ENCODE measurements around the gene FCER1G.

The FCER1G gene

GRCh38 chr1:161188381-161188780, 26.7 kb upstream of the FCER1G start:
- DNase-seq (ENCODE audit: low spot score) = no peak

DNA sequence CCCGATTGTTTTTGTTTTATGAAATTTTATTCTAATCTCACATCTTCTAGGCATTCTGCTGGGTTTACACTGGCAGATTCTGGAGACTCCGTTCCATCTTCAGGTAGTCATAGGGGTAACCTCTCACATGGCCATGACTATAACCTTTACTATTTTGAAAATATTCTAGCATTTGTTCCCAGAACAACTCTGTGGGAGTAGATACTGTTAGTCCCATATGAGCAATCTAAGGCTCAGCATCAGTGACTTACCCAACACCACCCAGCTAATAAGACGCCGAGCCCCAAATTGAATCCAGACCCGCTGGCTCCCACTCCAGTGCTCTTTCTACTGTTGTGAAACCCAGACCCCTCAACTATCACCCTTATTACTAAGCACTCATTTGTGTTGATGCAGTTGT, 26.1 kb upstream of the FCER1G start:
- no peak for DNase-seq (ENCODE audit: low spot score)

DNA sequence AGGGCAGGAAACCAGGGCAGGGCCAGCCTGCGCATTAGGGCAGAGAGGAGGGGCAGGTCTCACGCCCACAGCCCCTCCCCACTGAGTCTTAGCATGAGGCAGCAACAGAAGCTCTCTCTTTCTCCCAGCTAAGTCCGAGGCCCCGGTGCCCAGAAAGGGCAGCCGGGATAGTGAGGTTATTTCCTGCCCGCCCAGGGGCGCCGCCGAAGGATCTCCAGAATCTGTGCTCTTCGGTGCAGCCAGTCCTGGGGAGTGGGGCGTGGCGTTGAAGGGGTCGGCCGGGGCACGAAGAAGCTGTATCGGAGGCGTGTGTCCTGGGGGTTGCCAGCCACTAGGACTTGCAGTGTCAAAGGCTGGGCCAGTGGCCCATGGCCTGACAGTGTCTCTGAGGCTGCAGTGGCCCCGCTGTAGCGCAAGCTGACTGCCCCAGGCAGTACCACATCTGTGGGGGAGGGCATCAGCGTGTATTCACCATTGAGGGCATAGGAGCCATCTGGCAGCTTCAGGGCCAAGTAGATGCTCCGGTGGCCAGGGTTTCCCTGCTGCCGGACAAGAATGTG, 24.1 kb upstream of the FCER1G start:
- DNase-seq (ENCODE audit: low spot score) = no peak

DNA sequence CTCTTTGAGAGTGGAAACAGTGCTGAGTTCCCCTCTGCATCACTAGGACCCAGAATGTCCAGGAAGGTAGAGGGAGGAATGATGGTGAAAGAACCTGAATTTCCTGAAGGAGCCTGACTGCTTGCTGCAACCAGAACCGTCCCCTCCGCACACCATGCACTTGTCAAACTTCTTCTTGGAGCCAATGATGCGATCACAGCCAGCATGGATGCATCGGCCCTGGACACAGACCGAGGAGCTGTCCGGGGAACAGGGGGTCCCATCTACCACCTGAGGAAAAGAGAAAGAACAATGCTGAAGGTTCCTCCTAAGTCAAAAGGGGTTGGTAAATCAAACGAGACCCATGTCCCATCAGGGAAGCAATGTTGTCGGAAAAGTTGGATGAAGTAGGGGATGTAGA, 23.1 kb upstream of the FCER1G start:
- DNase-seq (ENCODE audit: low spot score) = no peak

DNA sequence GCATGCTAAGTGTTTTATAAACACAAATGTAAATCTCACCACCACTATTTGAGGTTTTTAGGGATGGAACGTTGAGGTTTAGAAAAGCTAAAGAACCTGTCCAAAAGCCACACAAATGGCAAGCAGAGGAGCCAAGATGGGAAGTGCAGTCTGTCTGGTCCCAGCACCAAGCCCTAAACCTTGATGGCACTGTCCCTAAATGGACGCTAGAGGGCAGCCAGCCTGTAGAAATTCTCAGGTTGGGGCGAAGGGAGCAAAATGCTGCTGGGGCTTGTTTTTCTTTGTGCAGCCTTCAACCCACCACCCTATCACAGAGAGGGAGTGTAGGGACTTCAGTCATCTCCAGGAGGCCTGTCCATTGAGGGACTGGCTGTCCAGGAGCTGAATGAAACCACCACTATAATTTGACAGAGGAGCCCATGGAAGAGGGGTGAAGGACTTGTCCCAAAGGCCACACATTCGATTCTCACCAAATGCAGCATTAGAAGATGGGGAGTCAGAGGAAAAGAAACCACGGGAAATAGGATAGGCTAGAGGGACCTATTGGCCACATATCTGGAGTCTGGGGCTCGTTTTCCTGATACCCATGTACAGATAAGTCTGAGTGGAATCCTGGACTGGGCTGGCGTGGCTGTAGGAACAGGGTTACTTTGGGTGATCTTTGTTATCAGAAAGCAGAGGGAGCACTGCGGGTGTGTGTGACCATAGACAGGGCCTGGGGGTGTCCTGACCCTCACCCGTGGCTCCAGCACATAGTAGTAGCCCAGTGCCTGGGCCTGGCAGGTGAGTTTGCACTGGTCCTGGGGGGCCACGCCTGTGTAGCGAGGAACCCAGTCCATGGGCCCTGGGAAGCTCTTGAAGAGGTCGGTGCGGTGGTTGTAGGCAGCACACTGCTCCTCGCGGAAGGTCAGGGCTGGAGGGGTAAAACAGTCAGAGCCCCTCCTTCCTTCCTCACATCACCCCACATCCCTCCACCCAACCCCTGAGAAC, 22.3 kb upstream of the FCER1G start:
- peak; percentile 82 for DNase-seq (ENCODE audit: low spot score)

DNA sequence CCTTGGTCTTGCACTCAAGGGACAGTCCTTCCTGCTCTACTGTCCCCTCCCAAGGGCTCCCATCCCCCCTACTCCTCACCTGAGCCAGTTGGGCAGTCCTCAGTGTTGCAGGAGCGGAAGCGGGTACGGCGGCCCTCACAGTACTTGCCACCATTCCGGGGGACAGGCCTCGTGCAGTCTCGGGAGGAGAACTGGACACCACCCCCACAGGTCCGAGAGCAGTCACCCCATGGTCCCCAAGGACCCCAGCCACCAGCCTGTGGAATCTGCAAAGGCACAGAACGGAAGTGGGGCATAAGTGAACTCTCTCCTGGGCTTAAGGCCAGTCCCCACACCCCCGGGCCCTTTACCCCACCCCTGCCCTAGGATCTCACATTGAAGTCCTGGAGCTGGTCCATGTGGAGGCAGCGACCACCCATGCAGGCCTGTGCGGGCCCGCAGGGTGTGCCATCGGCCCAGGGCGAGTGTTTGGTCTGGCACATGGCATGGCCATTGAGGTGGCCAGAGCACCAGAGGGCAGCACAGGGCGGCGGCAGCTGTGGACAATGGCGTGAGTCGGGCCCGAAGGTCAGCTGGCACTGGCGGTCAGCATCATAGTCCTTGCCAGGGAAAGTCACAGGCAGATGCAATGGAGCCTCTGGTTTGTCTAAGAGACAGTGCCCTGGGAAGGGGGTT, 21.4 kb upstream of the FCER1G start:
- DNase-seq (ENCODE audit: low spot score) = no peak

- no peak for DNase-seq (ENCODE audit: low spot score)
Measured at GRCh38 chr1:161195171-161195570, 19.9 kb upstream of the FCER1G start.

DNA sequence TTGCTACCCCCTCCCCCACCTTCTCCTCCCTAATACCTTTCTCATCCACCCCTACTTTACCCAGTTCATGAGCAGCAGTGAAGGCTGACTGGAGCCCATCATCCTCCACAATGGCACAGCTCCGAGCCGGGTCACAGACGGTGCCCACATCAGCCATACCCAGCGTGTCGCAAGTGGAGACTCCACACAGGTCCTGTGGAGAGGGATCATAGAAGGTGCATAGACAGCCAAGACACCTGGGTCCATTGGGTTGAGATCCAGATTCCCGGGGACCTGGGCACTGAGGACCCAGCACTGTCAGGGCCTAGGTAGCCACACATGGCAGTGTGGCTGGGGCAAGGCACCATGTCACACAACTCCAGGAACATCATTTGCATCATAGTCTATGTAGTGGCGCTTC, 19.0 kb upstream of the FCER1G start:
- DNase-seq (ENCODE audit: low spot score) = no peak

GRCh38 chr1:161196521-161197451, 18.3 kb upstream of the FCER1G start:
- peak; percentile 57 for DNase-seq (ENCODE audit: low spot score)

DNA sequence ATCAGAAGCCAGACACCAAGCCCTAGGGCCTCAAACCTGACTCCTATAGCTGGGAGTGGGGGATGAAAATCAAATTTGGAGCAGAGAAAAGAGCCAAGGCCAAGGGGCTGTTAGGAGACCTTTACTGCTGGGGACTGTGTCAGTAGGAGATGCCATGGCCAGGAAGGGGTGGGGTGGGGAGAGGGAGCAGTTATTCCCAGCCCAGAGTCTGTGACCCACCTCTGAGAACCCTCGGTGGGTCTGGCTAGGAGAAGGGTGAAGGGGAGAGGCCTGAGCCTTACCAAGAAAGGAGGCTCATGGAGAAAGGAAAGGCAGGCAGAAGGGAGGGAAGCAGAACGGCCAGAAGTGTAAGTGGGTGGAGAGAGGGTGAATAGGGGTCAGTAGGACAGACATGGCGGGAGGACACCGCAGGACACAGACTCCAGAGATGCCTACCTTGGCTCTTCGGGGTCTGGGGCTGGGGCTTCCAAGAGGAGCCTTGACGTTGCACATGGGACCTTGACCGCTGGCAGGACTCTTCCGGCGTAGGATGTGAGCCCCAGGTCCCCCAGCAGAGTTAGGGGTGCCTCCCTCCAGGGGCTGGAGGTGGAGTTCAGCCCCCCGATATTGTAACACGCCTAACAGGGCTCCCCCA, 17.4 kb upstream of the FCER1G start:
- no peak for DNase-seq (ENCODE audit: low spot score)

DNA sequence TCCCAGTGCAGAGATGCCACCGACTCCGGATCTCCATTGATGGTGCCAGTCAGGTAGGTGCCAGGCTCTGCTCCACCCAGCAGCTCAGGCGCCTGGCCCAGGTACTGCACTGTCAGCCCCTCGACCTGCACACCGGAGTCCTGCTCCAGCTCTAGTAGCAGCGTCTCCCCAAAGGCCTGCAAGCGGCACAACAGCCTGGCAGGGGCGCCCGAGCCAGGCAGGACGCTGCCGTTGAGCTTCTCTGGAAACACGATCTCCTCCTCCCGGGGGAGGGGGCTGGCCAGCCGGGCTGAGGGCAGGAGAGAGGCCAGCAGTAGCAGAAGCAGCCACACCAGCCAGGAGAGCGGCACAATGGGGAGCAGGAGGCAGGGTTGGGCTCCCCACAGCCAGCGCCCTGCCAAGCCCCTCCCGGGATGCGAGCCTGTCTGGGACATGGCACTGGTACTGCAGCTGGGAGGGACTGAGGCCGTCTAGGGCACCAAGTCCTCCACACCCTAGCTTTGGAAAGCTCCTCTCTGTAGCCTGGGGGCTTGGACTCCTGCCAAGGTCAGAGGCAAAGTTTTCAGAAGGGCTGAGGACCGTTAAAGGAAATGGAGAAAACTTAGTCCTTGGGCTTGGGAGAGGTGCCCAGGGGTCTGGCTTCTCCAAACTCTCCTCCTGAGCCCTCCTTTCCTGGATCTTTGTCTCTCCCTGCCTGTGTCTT, 16.8 kb upstream of the FCER1G start:
- no peak for DNase-seq (ENCODE audit: low spot score)

DNA sequence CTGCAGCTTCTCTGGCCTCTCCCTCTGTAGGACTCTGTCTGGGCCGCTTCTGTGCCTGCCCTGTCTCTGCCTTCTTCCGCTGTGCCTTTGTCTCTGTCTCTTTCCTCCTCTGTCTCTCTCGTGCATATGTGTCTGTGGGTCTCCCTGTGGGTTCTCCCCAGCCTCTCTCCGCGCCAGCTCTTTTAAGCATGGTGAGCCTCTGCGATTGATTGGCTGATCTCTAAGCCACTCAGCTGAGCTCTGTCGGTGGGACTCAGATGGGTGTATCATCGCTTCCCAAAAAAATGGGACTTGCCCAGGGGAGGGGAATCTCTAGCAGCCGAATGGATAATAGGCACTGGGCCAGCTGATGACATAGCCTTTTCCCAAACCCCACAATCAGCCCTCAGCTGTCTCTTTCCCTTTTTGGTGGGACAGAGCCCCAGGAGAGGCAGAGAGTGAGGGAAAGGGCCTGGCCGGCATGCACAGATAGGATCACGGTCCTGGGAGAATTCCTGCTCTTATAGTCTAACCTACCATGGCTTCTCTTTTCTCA, 16.1 kb upstream of the FCER1G start, which contains the start of gene ADAMTS4:
TSS of gene ADAMTS4 (minus strand) at position 158 of the 535 bp plus-strand sequence. CDS start 427 bp downstream, outside the sequence.
- peak; percentile 81 for DNase-seq (ENCODE audit: low spot score)

DNA sequence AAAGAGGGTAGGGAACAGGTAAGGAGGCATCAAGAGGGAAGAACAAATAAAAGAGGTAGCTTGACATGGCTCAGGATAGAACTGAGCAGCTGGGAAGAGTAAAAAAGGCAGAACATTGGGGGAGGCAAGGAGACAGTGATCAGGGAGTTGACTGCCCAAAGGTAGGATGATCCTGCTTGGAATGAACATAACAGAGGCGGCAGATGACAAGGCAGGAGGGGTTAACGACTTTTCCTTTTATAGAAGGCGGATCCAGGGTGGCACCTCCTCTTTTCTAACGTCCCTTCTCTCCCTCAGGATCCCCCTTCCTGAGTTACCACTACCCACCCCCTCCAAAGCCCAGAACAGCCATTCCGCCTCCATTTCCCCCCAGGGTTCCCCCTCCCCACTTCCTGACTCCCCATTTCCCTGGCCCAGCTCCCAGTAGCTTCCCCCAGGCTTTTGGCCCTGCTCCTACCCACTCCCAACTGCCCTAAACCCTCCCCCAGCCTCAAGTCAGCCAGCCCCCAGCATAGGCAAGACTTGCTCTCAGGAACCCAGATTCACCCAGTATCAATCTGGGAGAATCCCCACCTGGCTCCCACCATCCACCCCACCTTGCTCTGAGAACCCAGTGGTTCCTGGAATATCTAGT, 15.5 kb upstream of the FCER1G start:
- DNase-seq (ENCODE audit: low spot score) = no peak

DNA sequence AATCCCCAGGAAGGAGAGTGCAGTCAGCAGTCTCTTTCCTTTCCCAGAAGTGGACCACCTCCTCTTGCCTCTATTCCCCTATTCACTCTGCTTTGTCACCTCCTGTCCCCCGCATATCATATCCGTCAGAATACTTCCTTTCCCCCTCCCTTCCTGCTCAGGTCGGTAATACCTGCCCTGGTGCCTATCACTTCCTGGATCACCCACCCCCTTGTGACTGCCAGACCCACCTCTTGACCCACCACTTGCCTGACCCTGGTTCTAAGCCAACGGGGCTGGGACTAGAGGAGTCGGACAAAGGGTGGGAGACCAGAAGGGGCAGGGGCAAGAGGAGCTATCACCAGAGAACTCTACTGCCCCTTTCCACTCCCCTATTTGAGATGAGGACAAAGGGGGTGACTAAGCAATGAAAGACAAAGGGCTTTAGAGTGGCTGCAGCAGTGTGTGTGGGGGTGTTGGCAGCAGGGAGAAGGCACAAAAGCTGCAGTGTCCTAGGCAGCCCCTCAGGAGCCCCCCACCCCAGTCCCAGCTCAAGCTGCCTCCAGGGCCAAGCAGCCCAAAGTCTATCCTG, 14.6 kb upstream of the FCER1G start:
- DNase-seq (ENCODE audit: low spot score) = no peak

DNA sequence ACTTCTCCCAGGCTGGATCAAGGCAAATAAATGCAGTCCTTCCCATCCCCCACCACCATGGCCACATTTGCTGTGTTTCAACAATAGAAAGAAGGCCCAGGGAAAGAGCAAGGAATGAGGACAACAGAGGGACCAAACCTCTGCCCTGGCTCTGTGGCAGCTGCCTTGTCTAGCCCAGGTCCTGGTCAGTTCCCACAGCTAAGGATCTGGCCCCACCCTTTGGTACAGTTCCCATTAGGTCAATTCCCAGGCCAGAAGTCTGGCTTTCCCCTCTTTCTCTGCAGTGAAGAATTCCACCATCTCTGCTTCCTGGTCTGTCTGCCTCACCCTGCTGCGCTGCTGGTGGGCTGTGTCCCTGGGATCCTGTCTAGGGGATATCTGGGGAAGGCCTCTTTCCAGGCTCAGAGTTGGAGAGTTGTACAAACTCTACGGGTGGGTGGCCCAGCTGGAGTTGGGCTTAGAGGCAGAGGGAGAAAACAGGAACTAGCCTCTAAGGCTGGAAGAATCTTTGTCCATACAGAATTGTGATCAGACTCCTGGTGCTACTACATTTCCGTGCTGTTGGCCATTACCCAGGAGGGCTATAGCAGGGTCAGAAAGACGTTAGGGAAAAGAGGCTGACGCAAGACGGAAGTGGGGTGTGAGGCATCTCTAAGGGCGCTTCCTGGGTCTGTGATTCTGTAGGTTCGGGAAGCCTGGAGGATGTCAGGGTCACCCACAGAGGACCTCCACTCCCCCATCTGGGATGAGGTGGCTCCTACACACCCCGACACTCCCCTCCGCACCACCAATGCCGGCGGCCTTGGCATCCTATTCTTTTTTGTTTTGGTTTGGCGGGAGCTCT, 13.9 kb upstream of the FCER1G start:
- no peak for DNase-seq (ENCODE audit: low spot score)

GRCh38 chr1:161201836-161202712, 13.0 kb upstream of the FCER1G start, which contains the start of gene NDUFS2:
Gene NDUFS2, plus strand, starts transcription at chr1:161202367. Its CDS starts 19 bp downstream, at chr1:161202386.
- DNase-seq (ENCODE audit: low spot score) = peak; percentile 92

DNA sequence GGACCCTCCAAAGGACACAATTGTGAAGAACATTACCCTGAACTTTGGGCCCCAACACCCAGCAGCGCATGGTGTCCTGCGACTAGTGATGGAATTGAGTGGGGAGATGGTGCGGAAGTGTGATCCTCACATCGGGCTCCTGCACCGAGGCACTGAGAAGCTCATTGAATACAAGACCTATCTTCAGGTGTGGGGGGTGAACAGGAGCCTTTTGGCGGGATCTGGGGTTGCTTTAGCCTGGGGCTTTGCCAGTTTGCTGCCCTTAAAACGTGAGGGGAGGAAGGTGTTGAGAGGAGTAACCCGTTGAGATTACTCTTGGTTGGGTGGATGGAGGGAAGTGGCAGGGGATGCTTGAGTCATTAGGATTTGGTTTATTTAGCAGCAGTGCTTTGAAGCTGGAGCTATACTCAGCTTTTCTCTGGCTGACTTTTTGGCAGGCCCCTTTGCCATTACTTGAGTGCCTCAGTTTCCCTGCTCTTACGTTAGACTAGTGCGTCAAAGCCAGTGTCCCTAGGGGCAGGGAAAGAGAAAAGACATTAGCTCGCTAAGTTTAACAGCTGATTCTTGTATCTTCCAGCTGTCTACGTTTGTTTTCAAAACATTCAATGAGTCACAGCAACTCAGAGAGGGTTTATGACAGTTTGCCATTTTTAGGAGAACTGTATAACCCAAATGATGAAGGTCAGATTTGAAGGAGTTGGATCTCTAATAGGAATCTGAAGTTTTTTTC, 8.5 kb upstream of the FCER1G start:
- no peak for DNase-seq (ENCODE audit: low spot score)

Measured in AG08396 (cell line).